Gastrocnemius medialis (tissue), 4 donors: ENCODE measurements around the gene S100G.

ENCODE experiments used
- POLR2A ChIP-seq, 2 donors: fragments of 450-650 bp; IDR thresholded peaks; one replicate each; pipeline ENCODE4 v1.6.1; 2017; ENCODE audit warnings: antibody characterized with exemption in 2 of 2, mild to moderate bottlenecking in 2 of 2, moderate library complexity in 2 of 2
- TF ChIP-seq, protein P1 (sequence below), 5 experiments: fragments of 450-650 bp in 3 of 5; fragments of 200-600 bp in 2 of 5; sonication (generic) in 2 of 5; IDR thresholded peaks in 4 of 5; conservative IDR thresholded peaks in 1 of 5; 1 replicate in 4 of 5; 2 replicates in 1 of 5; pipeline ENCODE4 v1.5.1; 2016 to 2019; ENCODE audit warnings: antibody characterized with exemption in 5 of 5, mild to moderate bottlenecking in 3 of 5, moderate library complexity in 3 of 5

GRCh38 chrX:16638533-16638932, 11.4 kb upstream of the S100G start:
- TF ChIP-seq POLR2A (IDR thresholded peaks at IDR 0.05): no peak
- TF ChIP-seq, protein P1, sequence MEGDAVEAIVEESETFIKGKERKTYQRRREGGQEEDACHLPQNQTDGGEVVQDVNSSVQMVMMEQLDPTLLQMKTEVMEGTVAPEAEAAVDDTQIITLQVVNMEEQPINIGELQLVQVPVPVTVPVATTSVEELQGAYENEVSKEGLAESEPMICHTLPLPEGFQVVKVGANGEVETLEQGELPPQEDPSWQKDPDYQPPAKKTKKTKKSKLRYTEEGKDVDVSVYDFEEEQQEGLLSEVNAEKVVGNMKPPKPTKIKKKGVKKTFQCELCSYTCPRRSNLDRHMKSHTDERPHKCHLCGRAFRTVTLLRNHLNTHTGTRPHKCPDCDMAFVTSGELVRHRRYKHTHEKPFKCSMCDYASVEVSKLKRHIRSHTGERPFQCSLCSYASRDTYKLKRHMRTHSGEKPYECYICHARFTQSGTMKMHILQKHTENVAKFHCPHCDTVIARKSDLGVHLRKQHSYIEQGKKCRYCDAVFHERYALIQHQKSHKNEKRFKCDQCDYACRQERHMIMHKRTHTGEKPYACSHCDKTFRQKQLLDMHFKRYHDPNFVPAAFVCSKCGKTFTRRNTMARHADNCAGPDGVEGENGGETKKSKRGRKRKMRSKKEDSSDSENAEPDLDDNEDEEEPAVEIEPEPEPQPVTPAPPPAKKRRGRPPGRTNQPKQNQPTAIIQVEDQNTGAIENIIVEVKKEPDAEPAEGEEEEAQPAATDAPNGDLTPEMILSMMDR (IDR thresholded peaks at IDR 0.05 in 4 of 5, conservative IDR thresholded peaks at IDR 0.05 in 1 of 5): no peak
